GM23338 (cell line): ENCODE results near the gene CCDC82. TPM values are rescaled to one million over a fixed set of nuclear protein-coding genes. Genes with fewer than 3 reads are reported as not detected.
A peak's percentile ranks its signal among the peaks of the same experiment; 100 is the strongest.
"Not testable (repeated sequence)": the region's sequence is repeated elsewhere in the genome, so short reads cannot be mapped to it uniquely, and the experiment has no call there.

Experiments
- ATAC-seq: fragments of 200-7000 bp; cut with Tn5 transposase; 3 replicates; pipeline ENCODE4 v1.9.1; 2020
- DNase-seq: peaks from one replicate; pipeline ENCODE4 v3.0.0-alpha.2; 2015; ENCODE audit warnings: low spot score
- H2AFZ ChIP-seq: fragments of 200-600 bp; sonication (generic); 2 replicates; pipeline ENCODE4 v1.8.0; 2016; ENCODE audit warnings: antibody characterized with exemption, mild to moderate bottlenecking, moderate library complexity
- H3F3A ChIP-seq: fragments of 200-600 bp; sonication (generic); replicated peaks from 2 replicates; pipeline ENCODE4 v1.8.0; 2017; ENCODE audit warnings: antibody characterized with exemption, mixed run types, low read depth
- H3K27ac ChIP-seq: fragments of 200-600 bp; sonication (generic); 2 replicates; pipeline ENCODE4 v1.6.1; 2016; ENCODE audit warnings: low read depth
- H3K27me3 ChIP-seq: fragments of 200-600 bp; sonication (generic); 2 replicates; pipeline ENCODE4 v1.8.0; 2016; ENCODE audit warnings: mild to moderate bottlenecking, mixed run types, moderate library complexity; ENCODE audit not compliant: insufficient read depth
- H3K36me3 ChIP-seq: fragments of 200-600 bp; sonication (generic); 2 replicates; pipeline ENCODE4 v1.8.0; 2016; ENCODE audit warnings: mild to moderate bottlenecking; ENCODE audit not compliant: insufficient read depth
- H3K4me1 ChIP-seq: fragments of 200-600 bp; sonication (generic); 2 replicates; pipeline ENCODE4 v1.8.0; 2016; ENCODE audit warnings: mild to moderate bottlenecking, moderate library complexity; ENCODE audit not compliant: insufficient read depth
- H3K4me2 ChIP-seq: fragments of 200-600 bp; sonication (generic); 2 replicates; pipeline ENCODE4 v1.7.1; 2017; ENCODE audit warnings: mixed run types
- H3K4me3 ChIP-seq: fragments of 200-600 bp; sonication (generic); 2 replicates; pipeline ENCODE4 v1.6.1; 2016; ENCODE audit warnings: mixed run types
- H3K79me2 ChIP-seq: fragments of 200-600 bp; sonication (generic); replicated peaks from 2 replicates; pipeline ENCODE4 v1.8.0; 2017; ENCODE audit warnings: mild to moderate bottlenecking; ENCODE audit not compliant: insufficient read depth
- H3K9me2 ChIP-seq: fragments of 200-600 bp; sonication (generic); 2 replicates; pipeline ENCODE4 v1.8.0; 2017; ENCODE audit not compliant: insufficient read depth
- H4K20me1 ChIP-seq: fragments of 200-600 bp; sonication (generic); replicated peaks from 2 replicates; pipeline ENCODE4 v1.8.0; 2017; ENCODE audit warnings: mild to moderate bottlenecking; ENCODE audit not compliant: insufficient read depth
- H3K27ac Mint-ChIP-seq: 2 replicates; pipeline ENCODE4 v1.8.0; 2020; ENCODE audit warnings: inconsistent platforms, mild to moderate bottlenecking, moderate library complexity, mixed read lengths
- H3K27me3 Mint-ChIP-seq: 3 replicates; pipeline ENCODE4 v1.8.0; 2022; ENCODE audit warnings: low read depth, mild to moderate bottlenecking, moderate library complexity, mixed read lengths, inconsistent platforms; ENCODE audit not compliant: insufficient read depth, poor library complexity
- H3K36me3 Mint-ChIP-seq: 3 replicates; pipeline ENCODE4 v1.8.0; 2021; ENCODE audit warnings: low read depth, mild to moderate bottlenecking, inconsistent platforms, moderate library complexity, mixed read lengths
- H3K4me1 Mint-ChIP-seq: 3 replicates; pipeline ENCODE4 v1.8.0; 2020; ENCODE audit warnings: mild to moderate bottlenecking, inconsistent platforms, mixed read lengths
- H3K4me3 Mint-ChIP-seq: 3 replicates; pipeline ENCODE4 v1.8.0; 2021; ENCODE audit warnings: moderate library complexity, mild to moderate bottlenecking, inconsistent platforms, mixed read lengths
- H3K9me3 Mint-ChIP-seq: 3 replicates; pipeline ENCODE4 v1.8.0; 2020; ENCODE audit warnings: moderate library complexity, mild to moderate bottlenecking, inconsistent platforms, mixed read lengths
- CREB1 ChIP-seq: fragments of 250-450 bp; sonication (Bioruptor Pico); IDR thresholded peaks from 2 replicates; pipeline ENCODE4 v1.5.0; 2020; ENCODE audit warnings: low read depth, mild to moderate bottlenecking, moderate library complexity
- CTCF ChIP-seq, 2 experiments: fragments of 200-600 bp in 1 of 2; sonication (generic) in 1 of 2; conservative IDR thresholded peaks; 2 replicates each; pipeline versions ENCODE4 v1.5.1 to v1.6.1; 2016 to 2017; ENCODE audit warnings: antibody characterized with exemption in 2 of 2, low read depth in 2 of 2, mild to moderate bottlenecking in 2 of 2, moderate library complexity in 1 of 2
- ETS1 ChIP-seq: IDR thresholded peaks from 2 replicates; pipeline ENCODE4 v1.6.1; 2016; ENCODE audit warnings: antibody characterized with exemption
- JUNB ChIP-seq: IDR thresholded peaks from one replicate; pipeline ENCODE4 v1.6.1; 2016; ENCODE audit warnings: antibody characterized with exemption; ENCODE audit not compliant: unreplicated experiment
- NANOG ChIP-seq: IDR thresholded peaks from 2 replicates; pipeline ENCODE4 v1.6.1; 2016; ENCODE audit warnings: antibody characterized with exemption, borderline replicate concordance
- POLR2AphosphoS5 ChIP-seq: IDR thresholded peaks from 2 replicates; pipeline ENCODE4 v1.6.1; 2016; ENCODE audit warnings: antibody characterized with exemption, low read depth
- STAT1 ChIP-seq: IDR thresholded peaks from one replicate; pipeline ENCODE4 v1.6.1; 2016; ENCODE audit warnings: antibody characterized with exemption; ENCODE audit not compliant: unreplicated experiment
- ZNF114 ChIP-seq: fragments of 250-450 bp; sonication (Bioruptor Pico); IDR thresholded peaks from 2 replicates; pipeline ENCODE4 v1.5.0; 2020; ENCODE audit warnings: mild to moderate bottlenecking, moderate library complexity
- ZNF331 ChIP-seq: fragments of 250-450 bp; sonication (Bioruptor Pico); IDR thresholded peaks from 2 replicates; pipeline ENCODE4 v1.5.0; 2020; ENCODE audit warnings: low read depth, mild to moderate bottlenecking, moderate library complexity
- polyA plus RNA-seq: library from polyadenylated mRNA; unstranded; fragments of >200 nt; fragmentation: Nextera tagmentation; extraction: Ambion mirVana; gene quantifications from 2 replicates; pipeline ENCODE4 v1.2.1, GENCODE V29; 2016
- total RNA-seq: library from RNA; depleted of rRNA; stranded (reverse); fragments of >200 nt; shearing (Covaris generic); gene quantifications from 2 replicates; pipeline ENCODE4 v1.2.3, GENCODE V29; 2014
- TF ChIP-seq, protein P1 (sequence below): IDR thresholded peaks from one replicate; pipeline ENCODE4 v1.6.1; 2018; ENCODE audit warnings: antibody characterized with exemption; ENCODE audit not compliant: unreplicated experiment

Gene CCDC82
- total and polyA plus RNA-seq, 2 experiments from 2014 or later: 15.7 to 45.8 TPM

DNA sequence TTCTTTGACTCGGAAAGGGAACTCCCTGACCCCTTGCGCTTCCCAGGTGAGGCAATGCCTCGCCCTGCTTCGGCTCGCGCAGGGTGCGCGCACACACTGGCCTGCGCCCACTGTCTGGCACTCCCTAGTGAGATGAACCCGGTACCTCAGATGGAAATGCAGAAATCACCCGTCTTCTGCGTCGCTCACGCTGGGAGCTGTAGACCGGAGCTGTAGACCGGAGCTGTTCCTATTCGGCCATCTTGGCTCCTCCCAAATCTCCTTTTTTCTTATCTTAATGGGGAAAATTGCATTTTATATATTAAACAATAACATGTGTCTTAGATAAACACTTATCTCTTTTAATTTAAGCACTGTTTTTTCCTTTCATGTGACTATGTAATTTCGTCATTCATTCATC is 21.7 kb upstream of the CCDC82 start:
- H3K4me1 ChIP-seq, H3K27me3 Mint-ChIP-seq, ATAC-seq, H3K79me2 ChIP-seq, H3F3A ChIP-seq, H2AFZ ChIP-seq, H3K4me1 Mint-ChIP-seq, H3K36me3 ChIP-seq, H3K27me3 ChIP-seq, DNase-seq, H4K20me1 ChIP-seq: not testable (repeated sequence)
- Mint-ChIP-seq H3K9me3 (peaks cover 18% of the 10 kb centered on the region; the same call in 2 of the 3 replicates), H3K27ac (peak overlapping the region; percentile 84; the same call in 1 of the 2 replicates), H3K36me3 (peaks cover 12% of the 10 kb centered on the region; the same call in 2 of the 3 replicates), H3K4me3 (peak overlapping the region; percentile 67)
- peak overlapping the region; percentile 7; the same call in 1 of the 2 replicates for H3K27ac ChIP-seq
- peak overlapping the region; percentile 44 for H3K4me3 ChIP-seq
- H3K9me2 ChIP-seq: peaks cover 11% of the 10 kb centered on the region; the same call in 1 of the 2 replicates
- peak overlapping the region; percentile 37 for H3K4me2 ChIP-seq

DNA sequence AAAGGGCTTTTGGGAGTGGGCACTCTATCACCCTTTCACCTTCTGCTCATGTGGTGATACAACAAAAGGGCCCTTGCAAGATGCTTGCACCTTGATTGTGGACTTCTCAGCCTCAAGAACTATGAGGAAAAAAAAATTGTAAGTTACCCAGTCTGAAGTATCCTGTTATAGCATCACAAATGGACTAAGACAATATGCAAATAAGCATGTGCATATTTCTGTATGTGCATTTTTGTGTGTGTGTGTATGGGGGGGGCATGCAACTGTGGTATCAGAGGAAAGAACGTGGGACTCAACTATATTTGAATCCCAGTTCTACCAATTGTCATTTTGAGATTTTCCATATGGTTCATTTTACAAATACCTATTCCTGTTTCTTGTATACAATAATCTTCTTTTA is 11.0 kb upstream of the CCDC82 start:
- ATAC-seq: no peak
- no peaks in the 10 kb centered on the region for H3K27me3 ChIP-seq
- no peak overlapping the region for H3K27ac Mint-ChIP-seq
- no peak overlapping the region for H3K4me3 Mint-ChIP-seq
- no peaks in the 10 kb centered on the region for H3K27me3 Mint-ChIP-seq
- H3K4me1 Mint-ChIP-seq: no peaks in the 10 kb centered on the region
- no peaks in the 10 kb centered on the region for H3K9me2 ChIP-seq
- no peaks in the 10 kb centered on the region for H3K79me2 ChIP-seq
- no peaks in the 10 kb centered on the region for H3K4me1 ChIP-seq
- H3K36me3 ChIP-seq: no peaks in the 10 kb centered on the region
- no peak overlapping the region for H3K27ac ChIP-seq
- H3K9me3 Mint-ChIP-seq: no peaks in the 10 kb centered on the region; the same call in 1 of the 3 replicates
- H3F3A ChIP-seq: no peaks in the 10 kb centered on the region
- H3K36me3 Mint-ChIP-seq: no peaks in the 10 kb centered on the region
- H2AFZ ChIP-seq: no peak overlapping the region
- H3K4me2 ChIP-seq: no peak overlapping the region
- H4K20me1 ChIP-seq: no peaks in the 10 kb centered on the region
- H3K4me3 ChIP-seq: no peak overlapping the region
- DNase-seq: no peak
- no peak for TF ChIP-seq STAT1
- no peak for TF ChIP-seq POLR2AphosphoS5
- TF ChIP-seq CREB1: no peak
- TF ChIP-seq, protein P1, sequence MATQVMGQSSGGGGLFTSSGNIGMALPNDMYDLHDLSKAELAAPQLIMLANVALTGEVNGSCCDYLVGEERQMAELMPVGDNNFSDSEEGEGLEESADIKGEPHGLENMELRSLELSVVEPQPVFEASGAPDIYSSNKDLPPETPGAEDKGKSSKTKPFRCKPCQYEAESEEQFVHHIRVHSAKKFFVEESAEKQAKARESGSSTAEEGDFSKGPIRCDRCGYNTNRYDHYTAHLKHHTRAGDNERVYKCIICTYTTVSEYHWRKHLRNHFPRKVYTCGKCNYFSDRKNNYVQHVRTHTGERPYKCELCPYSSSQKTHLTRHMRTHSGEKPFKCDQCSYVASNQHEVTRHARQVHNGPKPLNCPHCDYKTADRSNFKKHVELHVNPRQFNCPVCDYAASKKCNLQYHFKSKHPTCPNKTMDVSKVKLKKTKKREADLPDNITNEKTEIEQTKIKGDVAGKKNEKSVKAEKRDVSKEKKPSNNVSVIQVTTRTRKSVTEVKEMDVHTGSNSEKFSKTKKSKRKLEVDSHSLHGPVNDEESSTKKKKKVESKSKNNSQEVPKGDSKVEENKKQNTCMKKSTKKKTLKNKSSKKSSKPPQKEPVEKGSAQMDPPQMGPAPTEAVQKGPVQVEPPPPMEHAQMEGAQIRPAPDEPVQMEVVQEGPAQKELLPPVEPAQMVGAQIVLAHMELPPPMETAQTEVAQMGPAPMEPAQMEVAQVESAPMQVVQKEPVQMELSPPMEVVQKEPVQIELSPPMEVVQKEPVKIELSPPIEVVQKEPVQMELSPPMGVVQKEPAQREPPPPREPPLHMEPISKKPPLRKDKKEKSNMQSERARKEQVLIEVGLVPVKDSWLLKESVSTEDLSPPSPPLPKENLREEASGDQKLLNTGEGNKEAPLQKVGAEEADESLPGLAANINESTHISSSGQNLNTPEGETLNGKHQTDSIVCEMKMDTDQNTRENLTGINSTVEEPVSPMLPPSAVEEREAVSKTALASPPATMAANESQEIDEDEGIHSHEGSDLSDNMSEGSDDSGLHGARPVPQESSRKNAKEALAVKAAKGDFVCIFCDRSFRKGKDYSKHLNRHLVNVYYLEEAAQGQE: no peak
- no peak for TF ChIP-seq ZNF114 (CRISPR knock-in tag)
- no peak for TF ChIP-seq JUNB
- no peak for TF ChIP-seq CTCF (conservative IDR thresholded peaks at IDR 0.05; ENCODE audit: low read depth in 2 of 2)
- no peak for TF ChIP-seq ZNF331 (CRISPR knock-in tag)
- TF ChIP-seq ETS1: no peak
- TF ChIP-seq NANOG: no peak
